IMR-90 (cell line): ENCODE data around the gene MAGI1. TPM values are rescaled to one million over a fixed set of nuclear protein-coding genes. Genes with fewer than 3 reads are reported as not detected.

Source experiments
- ATAC-seq: fragments of 200-7000 bp; cut with Tn5 transposase; 2 replicates; pipeline ENCODE4 v1.9.1; 2020; ENCODE audit warnings: low read depth, mild to moderate bottlenecking, moderate library complexity
- BruUV-seq: library from RNA; stranded (reverse); fragments of 400-500 nt; replicated peaks from 2 replicates; lab custom pipeline; 2021; lab: Mats Ljungman, UMichigan
- CTCF ChIA-PET: fragments of 300-600 bp; formaldehyde crosslinking; extraction: SDS; loops from one replicate; lab custom pipeline; 2021; ENCODE audit warnings: antibody characterized with exemption; lab: Yijun Ruan, JAX
- POLR2A ChIA-PET: fragments of 300-600 bp; sonication (Branson Sonifier 250); formaldehyde crosslinking; loops from one replicate; lab custom pipeline; 2022; ENCODE audit warnings: antibody characterized with exemption; ENCODE audit not compliant: unreplicated experiment; lab: Charles Lee
- DNase-seq: peaks from one replicate; pipeline ENCODE4 v3.0.0; 2013
- H2AFZ ChIP-seq: replicated peaks from 2 replicates; pipeline ENCODE3; 2013; ENCODE audit warnings: low read length, mild to moderate bottlenecking; ENCODE audit not compliant: poor library complexity
- H2AK5ac ChIP-seq: 2 replicates; pipeline ENCODE4 v1.6.1; 2013; ENCODE audit warnings: low read depth, low read length, inconsistent platforms
- H2AK9ac ChIP-seq: replicated peaks from 2 replicates; pipeline ENCODE3; 2013; ENCODE audit warnings: mild to moderate bottlenecking, low read depth, low read length, moderate library complexity; ENCODE audit not compliant: poor library complexity
- H2BK120ac ChIP-seq: 2 replicates; pipeline ENCODE4 v1.6.1; 2013; ENCODE audit warnings: low read depth, low read length, inconsistent platforms
- H2BK15ac ChIP-seq: 3 replicates; pipeline ENCODE4 v1.6.1; 2013; ENCODE audit warnings: low read depth, low read length, inconsistent platforms
- H2BK20ac ChIP-seq: 2 replicates; pipeline ENCODE4 v1.6.1; 2013; ENCODE audit warnings: low read depth, mild to moderate bottlenecking, inconsistent platforms, low read length, moderate library complexity
- H2BK5ac ChIP-seq: 2 replicates; pipeline ENCODE4 v1.6.1; 2013; ENCODE audit warnings: mild to moderate bottlenecking, low read depth, low read length, inconsistent platforms; ENCODE audit not compliant: poor library complexity, severe bottlenecking
- H3K14ac ChIP-seq: replicated peaks from 2 replicates; pipeline ENCODE4 v1.6.1; 2013; ENCODE audit warnings: low read depth, low read length, inconsistent platforms
- H3K18ac ChIP-seq: 2 replicates; pipeline ENCODE4 v1.6.1; 2013; ENCODE audit warnings: low read depth, low read length, control low read depth
- H3K23ac ChIP-seq: 2 replicates; pipeline ENCODE4 v1.6.1; 2013; ENCODE audit warnings: low read depth, low read length, inconsistent platforms
- H3K27ac ChIP-seq: 2 replicates; pipeline ENCODE4 v1.5.1; 2013; ENCODE audit warnings: mild to moderate bottlenecking, control low read depth, low read length; ENCODE audit not compliant: insufficient read depth
- H3K27me3 ChIP-seq: 2 replicates; pipeline ENCODE4 v1.6.1; 2013; ENCODE audit warnings: low read length; ENCODE audit not compliant: control insufficient read depth, insufficient read depth
- H3K36me3 ChIP-seq: 2 replicates; pipeline ENCODE4 v1.6.1; 2013; ENCODE audit warnings: low read length, mixed read lengths; ENCODE audit not compliant: control insufficient read depth, insufficient read depth
- H3K4ac ChIP-seq: 2 replicates; pipeline ENCODE4 v1.6.1; 2013; ENCODE audit warnings: low read depth, low read length, inconsistent platforms
- H3K4me1 ChIP-seq: 2 replicates; pipeline ENCODE4 v1.6.1; 2013; ENCODE audit warnings: low read length, mixed read lengths; ENCODE audit not compliant: control insufficient read depth, insufficient read depth
- H3K4me2 ChIP-seq: 2 replicates; pipeline ENCODE4 v1.6.1; 2013; ENCODE audit warnings: low read depth, mild to moderate bottlenecking, control low read depth, low read length, moderate library complexity
- H3K4me3 ChIP-seq: 2 replicates; pipeline ENCODE4 v1.5.1; 2013; ENCODE audit warnings: low read depth, mild to moderate bottlenecking, control low read depth, low read length, moderate library complexity; ENCODE audit not compliant: insufficient read depth
- H3K56ac ChIP-seq: 2 replicates; pipeline ENCODE4 v1.6.1; 2013; ENCODE audit warnings: low read length, inconsistent platforms; ENCODE audit not compliant: insufficient read depth; ENCODE audit errors: extremely low read depth
- H3K79me1 ChIP-seq, 2 experiments: 2 replicates each; pipeline ENCODE4 v1.6.1; 2013; ENCODE audit warnings: low read length in 2 of 2, inconsistent platforms in 1 of 2, low read depth in 1 of 2
- H3K9ac ChIP-seq: 2 replicates; pipeline ENCODE4 v1.6.1; 2013; ENCODE audit warnings: low read depth, low read length, control low read depth
- H3K9me1 ChIP-seq: 2 replicates; pipeline ENCODE4 v1.6.1; 2013; ENCODE audit warnings: low read length, inconsistent platforms; ENCODE audit not compliant: insufficient read depth
- H3K9me3 ChIP-seq: 2 replicates; pipeline ENCODE4 v1.6.1; 2013; ENCODE audit warnings: low read length; ENCODE audit not compliant: control insufficient read depth, insufficient read depth
- H4K20me1 ChIP-seq: 2 replicates; pipeline ENCODE4 v1.6.1; 2013; ENCODE audit warnings: low read length, inconsistent platforms; ENCODE audit not compliant: insufficient read depth
- H4K5ac ChIP-seq: 2 replicates; pipeline ENCODE4 v1.6.1; 2013; ENCODE audit warnings: mild to moderate bottlenecking, low read depth, low read length, control low read depth
- H4K8ac ChIP-seq, 2 experiments: 2 replicates each; pipeline ENCODE4 v1.6.1; 2013; ENCODE audit warnings: low read depth in 2 of 2, low read length in 2 of 2, control low read depth in 1 of 2, inconsistent platforms in 1 of 2
- H4K91ac ChIP-seq: 2 replicates; pipeline ENCODE4 v1.6.1; 2013; ENCODE audit warnings: low read depth, low read length, inconsistent platforms; ENCODE audit not compliant: insufficient read depth
- MAFK ChIP-seq: IDR thresholded peaks from 2 replicates; pipeline ENCODE4 v1.6.1; 2012; ENCODE audit warnings: low read depth, low read length, improper control_type of control experiment
- MXI1 ChIP-seq: IDR thresholded peaks from 2 replicates; pipeline ENCODE4 v1.6.1; 2012; ENCODE audit warnings: low read depth, mild to moderate bottlenecking, low read length, moderate library complexity, borderline replicate concordance
- POLR2A ChIP-seq: IDR thresholded peaks from 2 replicates; pipeline ENCODE4 v1.6.1; 2012; ENCODE audit warnings: mild to moderate bottlenecking, low read depth, low read length
- RAD21 ChIP-seq: IDR thresholded peaks from 2 replicates; pipeline ENCODE4 v1.6.1; 2012; ENCODE audit warnings: low read length, improper control_type of control experiment
- RCOR1 ChIP-seq: IDR thresholded peaks from 2 replicates; pipeline ENCODE4 v1.6.1; 2012; ENCODE audit warnings: mild to moderate bottlenecking, low read length, improper control_type of control experiment; ENCODE audit not compliant: insufficient replicate concordance
- WGBS, 2 experiments: methylation state at CpG; one replicate each; pipeline versions ENCODE4 v1.1.5 to v1.1.7; 2013; ENCODE audit warnings: missing lambda C conversion rate in 2 of 2; ENCODE audit not compliant: insufficient read length in 1 of 2; ENCODE audit errors: extremely low coverage in 2 of 2; 5-methylcytosine and 5-hydroxymethylcytosine counted together
- dilution Hi-C: fragments of 300-500 bp; cut with HindIII; formaldehyde crosslinking; loops from one replicate; pipeline ENCODE4 v1.14.3; 2018; ENCODE audit warnings: low sequenced_read_pairs; ENCODE audit not compliant: unreplicated experiment
- in situ Hi-C: fragments of 300-500 bp; cut with MboI; formaldehyde crosslinking; loops from 3 replicates; pipeline ENCODE4 v1.14.3; 2019; ENCODE audit warnings: low sequenced_read_pairs, inconsistent platforms, mixed read lengths
- intact Hi-C: fragments of 100-400 bp; cut with micrococcal nuclease; formaldehyde crosslinking; loops from 2 replicates; pipeline ENCODE4 v1.10.0; 2022
- polyA plus RNA-seq, 3 experiments: library from polyadenylated mRNA; depleted of rRNA; stranded (reverse); fragments of >200 nt; gene quantifications; 2 replicates each; pipeline ENCODE4 v1.2.3, GENCODE V29; 2012; ENCODE audit warnings: low replicate concordance in 1 of 3
- total RNA-seq: library from RNA; depleted of rRNA; stranded (reverse); fragments of >200 nt; gene quantifications from 2 replicates; pipeline ENCODE4 v1.2.3, GENCODE V29; 2012
- TF ChIP-seq, protein P1 (sequence below): fragments of 150-350 bp; IDR thresholded peaks from 2 replicates; pipeline ENCODE4 v1.6.1; 2016; ENCODE audit warnings: low read depth, mild to moderate bottlenecking, low read length, moderate library complexity, borderline replicate concordance
- TF ChIP-seq, protein P2 (sequence below): fragments of 150-350 bp; IDR thresholded peaks from 2 replicates; pipeline ENCODE4 v1.6.1; 2017; ENCODE audit warnings: mild to moderate bottlenecking, antibody characterized with exemption, low read length, low read depth

Gene MAGI1
- total and polyA plus RNA-seq, 2 of the 4 experiments (the other 2 are of a cell fraction): 14.5 to 24.2 TPM

DNA sequence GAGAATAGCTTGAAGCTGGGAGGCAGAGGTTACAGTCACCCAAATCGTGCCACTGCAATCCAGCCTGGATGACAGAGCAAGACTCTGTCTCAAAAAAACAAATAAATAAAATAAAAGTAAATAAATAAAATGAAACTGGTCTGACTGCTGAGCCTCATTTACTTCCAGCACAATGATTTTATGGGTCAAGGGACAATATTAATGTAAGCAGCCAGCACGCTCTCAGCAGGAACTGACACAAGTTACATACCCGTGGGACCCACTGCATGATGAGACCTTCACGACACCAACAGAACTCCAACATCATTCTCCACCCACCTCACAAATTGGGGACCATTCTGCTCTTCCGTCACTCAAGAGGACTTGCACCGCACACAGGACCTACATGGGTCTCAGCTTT, 230.3 kb downstream of the MAGI1 start:
- intact Hi-C loops: no loop called here
- H3K4me2 ChIP-seq: no peak overlapping the region
- H3K27ac ChIP-seq: no peak overlapping the region
- H2BK5ac ChIP-seq: no peak overlapping the region
- no TSS peak for BruUV-seq
- H3K18ac ChIP-seq: no peak overlapping the region
- no peak overlapping the region for H2AFZ ChIP-seq
- DNase-seq (no peak), ATAC-seq (no peak)
- in situ Hi-C loops: no loop called here
- H3K4ac ChIP-seq: no peak overlapping the region
- H2AK9ac ChIP-seq: no peak overlapping the region
- no peak overlapping the region for H3K56ac ChIP-seq
- H2AK5ac ChIP-seq: no peak overlapping the region
- no peak overlapping the region for H4K8ac ChIP-seq
- H2BK15ac ChIP-seq: no peak overlapping the region
- no peak overlapping the region for H3K23ac ChIP-seq
- no peaks in the 10 kb centered on the region for H3K27me3 ChIP-seq
- H2BK20ac ChIP-seq: no peak overlapping the region
- peaks cover 5% of the 10 kb centered on the region; the same call in 1 of the 2 replicates for H3K9me1 ChIP-seq
- WGBS, 2 experiments: 67% methylated on average over 3 of the region's 6 CpGs; no CpG with 5 or more reads in 1 of the 2 experiments
- dilution Hi-C loops: no loop called here
- peaks cover 7 to 40% of the 10 kb centered on the region in 2 experiments for H3K79me1 ChIP-seq
- CTCF ChIA-PET: interaction anchor here (0.7 kb wide), 1 partner anchor 112 kb away, joined by 3 read pairs; no protein-coding TSS in a partner anchor
- H3K4me1 ChIP-seq: no peaks in the 10 kb centered on the region
- POLR2A ChIA-PET: no interaction called here
- no peak overlapping the region for H3K14ac ChIP-seq
- H3K9ac ChIP-seq: no peak overlapping the region
- TF ChIP-seq MXI1: no peak
- TF ChIP-seq, protein P1, sequence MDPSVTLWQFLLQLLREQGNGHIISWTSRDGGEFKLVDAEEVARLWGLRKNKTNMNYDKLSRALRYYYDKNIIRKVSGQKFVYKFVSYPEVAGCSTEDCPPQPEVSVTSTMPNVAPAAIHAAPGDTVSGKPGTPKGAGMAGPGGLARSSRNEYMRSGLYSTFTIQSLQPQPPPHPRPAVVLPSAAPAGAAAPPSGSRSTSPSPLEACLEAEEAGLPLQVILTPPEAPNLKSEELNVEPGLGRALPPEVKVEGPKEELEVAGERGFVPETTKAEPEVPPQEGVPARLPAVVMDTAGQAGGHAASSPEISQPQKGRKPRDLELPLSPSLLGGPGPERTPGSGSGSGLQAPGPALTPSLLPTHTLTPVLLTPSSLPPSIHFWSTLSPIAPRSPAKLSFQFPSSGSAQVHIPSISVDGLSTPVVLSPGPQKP: no peak
- no peak for TF ChIP-seq RCOR1
- TF ChIP-seq MAFK: no peak
- TF ChIP-seq, protein P2, sequence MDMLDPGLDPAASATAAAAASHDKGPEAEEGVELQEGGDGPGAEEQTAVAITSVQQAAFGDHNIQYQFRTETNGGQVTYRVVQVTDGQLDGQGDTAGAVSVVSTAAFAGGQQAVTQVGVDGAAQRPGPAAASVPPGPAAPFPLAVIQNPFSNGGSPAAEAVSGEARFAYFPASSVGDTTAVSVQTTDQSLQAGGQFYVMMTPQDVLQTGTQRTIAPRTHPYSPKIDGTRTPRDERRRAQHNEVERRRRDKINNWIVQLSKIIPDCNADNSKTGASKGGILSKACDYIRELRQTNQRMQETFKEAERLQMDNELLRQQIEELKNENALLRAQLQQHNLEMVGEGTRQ: no peak
- TF ChIP-seq RAD21: no peak
- TF ChIP-seq POLR2A: no peak
- H4K20me1 ChIP-seq: no peaks in the 10 kb centered on the region
- H4K5ac ChIP-seq: no peak overlapping the region
- H3K36me3 ChIP-seq: no peaks in the 10 kb centered on the region
- no peak overlapping the region for H3K4me3 ChIP-seq
- no peak overlapping the region for H2BK120ac ChIP-seq
- H3K9me3 ChIP-seq: no peaks in the 10 kb centered on the region
- no peak overlapping the region for H4K91ac ChIP-seq
